H9 (cell line): ENCODE measurements around the gene SLC48A1. TPM values are rescaled to one million over a fixed set of nuclear protein-coding genes. Genes with fewer than 3 reads are reported as not detected.

Source experiments
- DNase-seq: peaks from one replicate; pipeline ENCODE4 v3.0.0-alpha.2; 2017
- H2AFZ ChIP-seq: one replicate; pipeline ENCODE4 v1.6.1; 2013; ENCODE audit warnings: mild to moderate bottlenecking, low read length, control low read depth, moderate library complexity
- H2AK5ac ChIP-seq: 2 replicates; pipeline ENCODE4 v1.6.1; 2013; ENCODE audit warnings: low read length, control low read depth, mixed read lengths; ENCODE audit not compliant: insufficient read length
- H2BK120ac ChIP-seq: one replicate; pipeline ENCODE4 v1.6.1; 2013; ENCODE audit warnings: low read depth, mild to moderate bottlenecking, low read length, control low read depth, inconsistent platforms; ENCODE audit not compliant: poor library complexity, severe bottlenecking
- H2BK12ac ChIP-seq: 2 replicates; pipeline ENCODE4 v1.6.1; 2013; ENCODE audit warnings: low read length, control low read depth, mixed read lengths, low read depth; ENCODE audit not compliant: insufficient read length
- H2BK15ac ChIP-seq: 2 replicates; pipeline ENCODE4 v1.6.1; 2013; ENCODE audit warnings: low read depth, low read length, control low read depth
- H2BK20ac ChIP-seq: one replicate; pipeline ENCODE4 v1.6.1; 2013; ENCODE audit warnings: low read depth, mild to moderate bottlenecking, low read length, control low read depth, inconsistent platforms; ENCODE audit not compliant: poor library complexity, severe bottlenecking
- H2BK5ac ChIP-seq: 2 replicates; pipeline ENCODE4 v1.6.1; 2013; ENCODE audit warnings: low read length, control low read depth, mixed read lengths; ENCODE audit not compliant: insufficient read length
- H3K14ac ChIP-seq: 2 replicates; pipeline ENCODE4 v1.6.1; 2013; ENCODE audit warnings: low read length, control low read depth; ENCODE audit not compliant: insufficient read depth
- H3K18ac ChIP-seq: 2 replicates; pipeline ENCODE4 v1.6.1; 2013; ENCODE audit warnings: low read depth, mild to moderate bottlenecking, mixed read lengths, low read length, control low read depth; ENCODE audit not compliant: insufficient read length
- H3K23ac ChIP-seq: 2 replicates; pipeline ENCODE4 v1.6.1; 2013; ENCODE audit warnings: low read length, control low read depth, mixed read lengths, low read depth; ENCODE audit not compliant: insufficient read length
- H3K23me2 ChIP-seq: 2 replicates; pipeline ENCODE4 v1.6.1; 2013; ENCODE audit warnings: low read depth, mild to moderate bottlenecking, mixed read lengths, low read length, control low read depth; ENCODE audit not compliant: insufficient read length, poor library complexity, severe bottlenecking
- H3K27ac ChIP-seq: 2 replicates; pipeline ENCODE4 v1.5.1; 2013; ENCODE audit warnings: low read length, control low read depth, mixed read lengths, low read depth; ENCODE audit not compliant: insufficient read length
- H3K27me3 ChIP-seq: 2 replicates; pipeline ENCODE4 v1.6.1; 2013; ENCODE audit warnings: low read length, control low read depth, inconsistent platforms; ENCODE audit not compliant: insufficient read depth
- H3K4ac ChIP-seq: 2 replicates; pipeline ENCODE4 v1.6.1; 2013; ENCODE audit warnings: low read depth, mild to moderate bottlenecking, control low read depth, inconsistent platforms, low read length, moderate library complexity
- H3K4me1 ChIP-seq: 2 replicates; pipeline ENCODE4 v1.6.1; 2013; ENCODE audit warnings: low read length, control low read depth, inconsistent platforms; ENCODE audit not compliant: insufficient read depth
- H3K4me2 ChIP-seq: 2 replicates; pipeline ENCODE4 v1.6.1; 2013; ENCODE audit warnings: low read length, control low read depth, mixed read lengths; ENCODE audit not compliant: insufficient read length, insufficient read depth
- H3K56ac ChIP-seq: 2 replicates; pipeline ENCODE4 v1.6.1; 2013; ENCODE audit warnings: low read depth, mild to moderate bottlenecking, mixed read lengths, low read length, control low read depth; ENCODE audit not compliant: insufficient read length
- H3K79me1 ChIP-seq: 2 replicates; pipeline ENCODE4 v1.6.1; 2013; ENCODE audit warnings: low read depth, mild to moderate bottlenecking, moderate library complexity, low read length, control low read depth, inconsistent platforms; ENCODE audit not compliant: insufficient read depth, poor library complexity, severe bottlenecking
- H3K79me2 ChIP-seq: 2 replicates; pipeline ENCODE4 v1.6.1; 2013; ENCODE audit warnings: low read length, control low read depth, inconsistent platforms; ENCODE audit not compliant: insufficient read depth
- H3K9ac ChIP-seq: 2 replicates; pipeline ENCODE4 v1.6.1; 2013; ENCODE audit warnings: low read length, control low read depth, mixed read lengths; ENCODE audit not compliant: insufficient read length; ENCODE audit errors: extremely low read depth
- H3K9me3 ChIP-seq: one replicate; pipeline ENCODE4 v1.6.1; 2013; ENCODE audit warnings: low read depth, low read length, inconsistent platforms; ENCODE audit not compliant: control insufficient read depth
- H3T11ph ChIP-seq: one replicate; pipeline ENCODE4 v1.6.1; 2013; ENCODE audit warnings: mild to moderate bottlenecking, low read length, control low read depth, inconsistent platforms
- H4K20me1 ChIP-seq: one replicate; pipeline ENCODE4 v1.6.1; 2013; ENCODE audit not compliant: control insufficient read depth, insufficient read length, insufficient read depth
- H4K5ac ChIP-seq: 2 replicates; pipeline ENCODE4 v1.6.1; 2013; ENCODE audit warnings: low read depth, mild to moderate bottlenecking, mixed read lengths, low read length, control low read depth; ENCODE audit not compliant: insufficient read length
- H4K8ac ChIP-seq: replicated peaks from 2 replicates; pipeline ENCODE4 v1.6.1; 2013; ENCODE audit warnings: low read length, control low read depth, mixed read lengths, low read depth; ENCODE audit not compliant: insufficient read length
- H4K91ac ChIP-seq: 2 replicates; pipeline ENCODE4 v1.6.1; 2013; ENCODE audit warnings: low read depth, mild to moderate bottlenecking, moderate library complexity, mixed read lengths, low read length, control low read depth; ENCODE audit not compliant: insufficient read length
- H3K27ac Mint-ChIP-seq, 3 experiments: 2 replicates in 2 of 3; 3 replicates in 1 of 3; pipeline ENCODE4 v1.8.0; 2020 to 2021; ENCODE audit warnings: mixed read lengths in 3 of 3, mild to moderate bottlenecking in 1 of 3, moderate library complexity in 1 of 3
- H3K27me3 Mint-ChIP-seq: 2 replicates; pipeline ENCODE4 v1.8.0; 2021; ENCODE audit warnings: low read depth, mild to moderate bottlenecking, moderate library complexity, mixed read lengths
- H3K36me3 Mint-ChIP-seq, 3 experiments: 2 replicates in 2 of 3; 3 replicates in 1 of 3; pipeline ENCODE4 v1.8.0; 2020 to 2021; ENCODE audit warnings: low read depth in 3 of 3, mixed read lengths in 3 of 3; ENCODE audit not compliant: insufficient read depth in 1 of 3
- H3K4me1 Mint-ChIP-seq, 2 experiments: 2 replicates each; pipeline ENCODE4 v1.8.0; 2020; ENCODE audit warnings: mixed read lengths in 2 of 2
- H3K4me3 Mint-ChIP-seq, 2 experiments: 2 replicates in 1 of 2; 3 replicates in 1 of 2; pipeline ENCODE4 v1.8.0; 2020 to 2021; ENCODE audit warnings: mild to moderate bottlenecking in 2 of 2, mixed read lengths in 2 of 2, moderate library complexity in 1 of 2
- H3K9me3 Mint-ChIP-seq, 2 experiments: 2 replicates in 1 of 2; 3 replicates in 1 of 2; pipeline ENCODE4 v1.8.0; 2020; ENCODE audit warnings: mild to moderate bottlenecking in 2 of 2, mixed read lengths in 2 of 2, moderate library complexity in 1 of 2
- WGBS: extraction: QIAGEN DNeasy Blood & Tissue Kit; methylation state at CpG from one replicate; pipeline ENCODE4 v1.1.7; 2013; ENCODE audit warnings: missing lambda C conversion rate, low lambda C conversion rate, mixed read lengths; ENCODE audit not compliant: insufficient read length; ENCODE audit errors: extremely low coverage; 5-methylcytosine and 5-hydroxymethylcytosine counted together
- total RNA-seq: library from RNA; stranded (reverse); gene quantifications from 2 replicates; pipeline ENCODE4 v1.2.1, GENCODE V29; 2021
- TF ChIP-seq, protein P1 (sequence below): fragments of 200-600 bp; sonication (generic); conservative IDR thresholded peaks from 3 replicates; pipeline ENCODE4 v1.8.0; 2021; ENCODE audit warnings: antibody characterized with exemption, mild to moderate bottlenecking

The SLC48A1 gene
- total RNA-seq, 1 experiment from 2014 or later, result 10.6 TPM

DNA sequence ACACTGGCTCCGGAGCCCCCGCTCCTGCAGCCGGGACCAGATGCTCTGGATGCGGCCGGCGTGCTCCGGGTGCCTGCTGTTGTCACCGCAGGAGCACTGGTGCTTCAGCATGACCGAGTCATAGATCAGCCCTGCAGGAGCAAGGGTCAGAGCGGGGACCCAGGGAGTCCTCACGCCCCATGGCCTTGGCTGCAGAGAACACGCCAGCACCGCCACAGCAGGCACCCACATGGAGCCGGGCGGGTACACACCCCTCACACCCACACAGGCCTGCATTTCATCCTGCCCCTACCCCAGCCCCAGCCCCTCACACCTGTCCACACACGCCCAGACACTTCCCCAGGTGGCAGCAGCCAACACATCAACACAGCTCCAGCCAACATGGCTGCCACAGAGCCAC lies 18.8 kb downstream of the SLC48A1 start:
- Histone ChIP-seq H3K18ac (no peak overlapping the region), H3T11ph (no peak overlapping the region), H2BK5ac (no peak overlapping the region), H3K9me3 (no peaks in the 10 kb centered on the region), H3K56ac (no peak overlapping the region), H3K23ac (no peak overlapping the region), H4K91ac (no peak overlapping the region), H3K79me2 (no peaks in the 10 kb centered on the region), H2AFZ (no peak overlapping the region), H3K14ac (no peak overlapping the region), H2AK5ac (no peak overlapping the region), H2BK120ac (no peak overlapping the region), H3K27me3 (no peaks in the 10 kb centered on the region), H2BK15ac (no peak overlapping the region), H3K23me2 (no peaks in the 10 kb centered on the region), H3K79me1 (no peaks in the 10 kb centered on the region), H4K20me1 (no peaks in the 10 kb centered on the region), H3K4ac (no peak overlapping the region), H4K8ac (no peak overlapping the region), H3K27ac (no peak overlapping the region), H3K4me1 (no peaks in the 10 kb centered on the region), H3K9ac (no peak overlapping the region), H2BK12ac (no peak overlapping the region), H4K5ac (no peak overlapping the region), H2BK20ac (no peak overlapping the region), H3K4me2 (no peak overlapping the region)
- Mint-ChIP-seq H3K27ac (peak overlapping the region in 2 of 3 experiments; percentile 70 to 79; a peak in 2 of 7 replicates), H3K9me3 (no peaks in the 10 kb centered on the region), H3K4me3 (no peak overlapping the region), H3K36me3 (peaks cover 35 to 72% (median 72%) of the 10 kb centered on the region in 3 experiments; a peak in 6 of 7 replicates), H3K4me1 (no peaks in the 10 kb centered on the region), H3K27me3 (no peaks in the 10 kb centered on the region)
- DNase-seq, result no peak
- TF ChIP-seq, protein P1, sequence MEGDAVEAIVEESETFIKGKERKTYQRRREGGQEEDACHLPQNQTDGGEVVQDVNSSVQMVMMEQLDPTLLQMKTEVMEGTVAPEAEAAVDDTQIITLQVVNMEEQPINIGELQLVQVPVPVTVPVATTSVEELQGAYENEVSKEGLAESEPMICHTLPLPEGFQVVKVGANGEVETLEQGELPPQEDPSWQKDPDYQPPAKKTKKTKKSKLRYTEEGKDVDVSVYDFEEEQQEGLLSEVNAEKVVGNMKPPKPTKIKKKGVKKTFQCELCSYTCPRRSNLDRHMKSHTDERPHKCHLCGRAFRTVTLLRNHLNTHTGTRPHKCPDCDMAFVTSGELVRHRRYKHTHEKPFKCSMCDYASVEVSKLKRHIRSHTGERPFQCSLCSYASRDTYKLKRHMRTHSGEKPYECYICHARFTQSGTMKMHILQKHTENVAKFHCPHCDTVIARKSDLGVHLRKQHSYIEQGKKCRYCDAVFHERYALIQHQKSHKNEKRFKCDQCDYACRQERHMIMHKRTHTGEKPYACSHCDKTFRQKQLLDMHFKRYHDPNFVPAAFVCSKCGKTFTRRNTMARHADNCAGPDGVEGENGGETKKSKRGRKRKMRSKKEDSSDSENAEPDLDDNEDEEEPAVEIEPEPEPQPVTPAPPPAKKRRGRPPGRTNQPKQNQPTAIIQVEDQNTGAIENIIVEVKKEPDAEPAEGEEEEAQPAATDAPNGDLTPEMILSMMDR, result no peak
- WGBS, result no CpG with 5 or more reads among the region's 16 CpGs
